ENCODE data around the gene C1orf167.
A peak's percentile ranks its signal among the peaks of the same experiment; 100 is the strongest.
"Not testable (repeated sequence)": the region's sequence is repeated elsewhere in the genome, so short reads cannot be mapped to it uniquely, and the experiment has no call there.

C1orf167 gene

DNA sequence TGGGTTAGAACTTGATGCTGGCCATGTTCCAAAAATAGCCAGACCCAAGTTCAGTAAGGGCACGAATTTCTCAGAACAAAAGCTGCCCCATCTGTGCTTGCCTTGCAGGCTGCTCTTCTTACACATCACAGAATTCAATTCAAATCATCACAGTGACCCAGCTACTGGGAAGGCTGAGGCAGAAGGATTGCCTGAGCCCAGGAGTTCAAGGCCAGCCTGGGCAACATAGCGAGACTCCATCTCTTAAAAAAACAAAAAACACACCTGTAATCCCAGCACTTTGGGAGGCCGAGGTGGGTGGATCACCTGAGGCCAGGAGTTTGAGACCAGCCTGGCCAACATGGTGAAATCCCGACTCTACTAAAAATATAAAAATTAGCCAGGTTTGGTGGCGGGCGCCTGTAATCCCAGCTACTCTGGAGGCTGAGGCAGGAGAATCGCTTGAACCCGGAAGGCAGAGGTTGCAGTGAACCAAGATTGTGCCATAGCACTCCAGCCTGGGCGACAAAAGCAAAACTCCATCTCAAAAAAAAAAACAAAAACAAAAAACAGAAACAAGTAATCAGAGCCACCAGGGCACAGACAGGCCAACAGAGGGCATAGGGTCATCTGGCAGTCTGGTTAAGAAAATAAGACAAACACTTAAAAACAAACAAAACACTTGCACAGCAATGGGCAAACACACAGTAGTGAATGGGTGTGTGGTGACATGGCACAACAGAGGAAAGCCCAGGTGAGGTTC, 42.1 kb downstream of the C1orf167 start:
- not testable (repeated sequence) for DNase-seq

DNA sequence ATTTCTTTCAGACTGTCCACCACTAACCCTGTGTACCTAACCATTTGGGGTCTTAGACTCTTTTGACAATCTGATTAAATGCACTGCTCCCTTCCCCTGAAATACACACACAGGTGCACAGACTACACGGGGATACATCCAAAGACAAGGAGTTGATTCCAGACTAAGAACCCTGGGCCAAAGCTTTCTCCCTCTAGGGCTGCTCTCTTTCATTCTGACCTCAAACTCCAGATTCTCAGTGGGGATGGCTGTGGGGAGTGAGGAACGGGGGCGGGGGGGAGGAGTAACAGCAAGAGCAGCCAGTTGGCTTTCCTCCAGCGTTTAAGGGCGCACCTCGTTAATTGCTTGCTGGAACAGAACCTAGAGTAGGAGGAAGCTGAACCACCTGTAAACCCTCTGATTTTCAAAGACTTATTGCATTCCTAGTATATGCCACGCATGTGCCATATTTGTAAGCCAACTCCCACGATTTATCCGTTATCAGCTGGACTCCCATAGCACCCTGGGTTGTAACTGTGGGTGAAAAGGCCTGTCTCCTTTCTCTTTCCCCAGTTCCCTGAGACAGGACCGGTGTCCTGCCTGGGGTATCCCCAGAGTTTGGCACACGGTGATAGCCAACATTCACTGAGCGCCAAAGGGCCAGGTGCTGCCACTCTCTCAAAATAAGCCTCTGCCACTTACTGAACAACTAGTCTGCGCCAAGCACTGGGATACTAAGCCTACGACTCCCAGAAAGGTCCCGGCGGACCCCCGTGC, 42.9 kb downstream of the C1orf167 start:
- DNase-seq: no peak

DNA sequence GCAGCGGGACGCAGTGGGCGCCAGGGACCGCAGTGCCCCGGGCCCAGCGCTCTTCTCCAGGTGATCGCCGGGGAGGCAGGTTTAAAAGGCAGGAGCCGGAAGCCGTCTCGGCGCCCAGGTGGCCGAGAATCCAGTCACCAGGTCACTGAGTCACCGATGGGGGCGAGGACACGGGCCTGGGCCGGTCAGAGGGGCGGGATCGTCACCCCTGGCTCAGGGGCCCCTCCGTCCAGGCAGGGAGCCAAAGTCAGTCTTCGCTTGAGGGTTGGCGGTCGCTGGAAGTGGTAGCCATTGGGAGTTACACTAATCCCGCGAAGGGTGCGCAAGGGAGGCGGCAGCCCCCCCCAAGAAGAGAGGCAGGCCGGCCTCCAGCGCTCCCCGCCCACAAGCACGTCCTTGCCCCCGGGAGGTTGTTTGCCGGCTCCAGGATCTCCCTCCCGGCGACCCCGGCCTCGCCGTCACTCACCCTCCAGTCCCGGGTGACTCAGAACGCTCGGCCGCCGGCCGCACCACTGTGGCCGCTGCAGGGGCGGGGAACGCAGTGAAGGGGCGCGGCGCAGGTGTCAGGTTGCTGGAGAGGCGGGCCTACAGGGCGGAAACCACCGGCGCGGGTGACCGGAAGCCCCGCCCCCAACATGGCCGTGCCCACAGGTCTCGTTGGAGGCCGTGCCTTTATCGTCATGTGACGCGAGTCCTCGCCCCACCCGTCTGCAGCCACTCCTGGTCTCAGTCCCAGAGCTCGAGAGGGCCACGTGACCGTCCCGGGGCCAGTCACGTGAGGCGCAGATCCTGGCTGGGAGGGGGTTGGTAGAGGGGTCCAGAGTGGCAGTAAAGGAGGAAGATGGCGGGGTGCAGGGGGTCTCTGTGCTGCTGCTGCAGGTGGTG, 43.7 kb downstream of the C1orf167 start, which contains the start of the genes CLCN6 and MTHFR:
CLCN6 (plus strand) TSS at position 770 of the 885 bp plus-strand sequence; CDS start at position 842, 72 bp downstream.
MTHFR (minus strand) TSS at position 543 of the 885 bp plus-strand sequence. CDS start 2,848 bp downstream, outside the sequence.
- DNase-seq: peak; percentile 100

DNA sequence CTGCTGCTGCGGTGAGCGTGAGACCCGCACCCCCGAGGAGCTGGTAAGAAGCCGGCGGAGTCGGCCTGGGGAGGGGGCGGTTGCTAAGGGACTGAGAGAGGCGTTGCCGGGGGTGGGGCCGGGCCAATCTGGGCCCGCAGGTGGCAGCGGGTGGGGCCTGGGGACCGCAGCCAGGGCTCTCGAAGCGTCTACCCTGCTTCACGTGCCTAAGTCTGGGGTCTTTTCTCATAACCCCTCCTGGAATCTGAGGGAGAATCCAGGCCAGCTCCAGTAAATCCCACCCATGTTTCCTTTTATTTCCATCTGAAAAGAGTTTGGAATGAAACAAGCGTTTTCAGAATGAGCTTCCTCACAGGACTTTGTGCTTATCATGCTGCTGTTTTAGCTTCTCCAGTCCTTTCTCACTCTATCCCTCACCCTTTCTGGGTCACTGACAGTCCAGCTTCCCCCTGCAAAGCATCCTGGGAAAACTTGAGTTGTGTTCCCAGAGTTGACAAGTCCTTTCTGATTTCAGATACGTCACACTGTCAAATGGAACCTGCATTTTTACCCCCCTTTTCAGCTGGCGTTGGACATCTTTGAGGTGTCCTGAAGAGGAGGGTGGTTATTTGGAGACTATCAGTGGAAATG, 44.4 kb downstream of the C1orf167 start:
- no peak for DNase-seq

DNA sequence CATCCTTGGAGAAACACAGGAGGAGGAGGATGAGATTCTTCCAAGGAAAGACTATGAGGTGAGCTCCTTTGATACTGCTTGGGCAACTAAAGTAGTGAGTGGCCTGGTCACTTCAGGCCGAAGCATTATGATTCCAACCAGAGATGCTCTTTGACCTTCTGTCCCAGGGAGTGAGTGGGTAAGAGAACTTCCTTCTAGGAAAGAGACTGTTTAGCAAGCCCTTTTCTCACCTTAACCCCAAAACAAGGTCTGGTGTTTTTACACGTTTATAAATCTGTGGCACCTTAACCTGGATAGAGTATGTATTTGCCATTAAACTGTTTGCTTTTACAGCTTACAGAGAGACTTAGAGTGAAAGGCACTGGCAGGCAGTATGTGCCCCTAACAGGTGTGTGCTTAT, 45.1 kb downstream of the C1orf167 start:
- DNase-seq: no peak

DNA sequence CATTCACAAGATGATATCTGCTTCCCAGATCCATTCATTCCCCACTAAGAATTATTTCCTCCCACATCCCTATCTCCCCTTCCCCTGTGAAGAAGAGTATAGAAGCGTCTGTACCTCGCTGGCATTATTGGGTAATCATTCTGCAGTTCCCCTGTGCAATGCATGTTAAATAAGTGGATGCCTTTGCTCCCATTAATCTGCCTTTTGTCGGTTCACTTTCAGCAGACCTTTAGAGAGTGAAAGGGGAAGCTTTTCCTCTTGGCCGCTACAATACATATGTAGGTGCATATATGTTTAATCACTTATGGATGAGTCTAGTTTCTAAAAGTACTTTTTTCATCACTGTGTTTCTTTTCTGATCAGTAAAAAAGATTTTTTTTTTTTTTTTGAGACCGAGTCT, 51.0 kb downstream of the C1orf167 start:
- DNase-seq: no peak

DNA sequence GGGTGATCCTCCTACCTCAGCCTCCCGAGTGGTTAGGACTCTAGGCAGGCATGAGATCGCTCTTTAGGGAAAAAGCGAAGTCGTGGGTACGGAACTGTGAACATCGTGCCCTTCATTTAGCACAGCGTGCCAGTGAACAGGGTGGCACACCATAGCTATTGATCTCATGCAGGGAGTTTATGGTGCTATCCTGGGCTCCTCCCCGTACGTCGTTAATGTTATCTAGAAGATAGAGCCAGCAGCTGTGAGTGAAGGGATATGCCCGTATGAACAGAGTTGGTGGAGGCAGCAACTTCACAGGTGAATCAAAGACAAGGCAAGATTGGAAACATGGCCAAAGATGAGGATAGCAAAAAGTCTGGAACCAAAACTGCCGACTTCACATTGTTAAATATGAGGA, 55.2 kb downstream of the C1orf167 start:
- no peak for DNase-seq

DNA sequence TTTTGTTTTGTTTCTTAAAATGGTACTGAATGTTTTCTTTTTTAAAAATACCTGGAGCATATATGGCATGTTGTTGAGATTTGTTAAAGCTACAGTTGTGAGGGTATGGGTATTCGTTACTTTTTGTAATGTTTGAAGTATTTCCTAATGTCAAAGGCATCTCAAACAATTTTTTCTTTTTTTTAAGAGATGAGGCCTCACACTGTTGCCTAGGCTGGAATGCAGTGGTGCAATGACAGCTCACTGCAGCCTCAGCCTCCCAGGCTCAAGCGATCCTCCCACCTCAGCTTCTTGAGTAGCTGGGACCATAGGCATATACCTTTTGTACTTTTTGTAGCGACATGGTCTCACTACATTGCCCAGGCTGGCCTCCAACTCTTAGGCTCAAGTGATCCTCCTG, 60.1 kb downstream of the C1orf167 start:
- DNase-seq: no peak

DNA sequence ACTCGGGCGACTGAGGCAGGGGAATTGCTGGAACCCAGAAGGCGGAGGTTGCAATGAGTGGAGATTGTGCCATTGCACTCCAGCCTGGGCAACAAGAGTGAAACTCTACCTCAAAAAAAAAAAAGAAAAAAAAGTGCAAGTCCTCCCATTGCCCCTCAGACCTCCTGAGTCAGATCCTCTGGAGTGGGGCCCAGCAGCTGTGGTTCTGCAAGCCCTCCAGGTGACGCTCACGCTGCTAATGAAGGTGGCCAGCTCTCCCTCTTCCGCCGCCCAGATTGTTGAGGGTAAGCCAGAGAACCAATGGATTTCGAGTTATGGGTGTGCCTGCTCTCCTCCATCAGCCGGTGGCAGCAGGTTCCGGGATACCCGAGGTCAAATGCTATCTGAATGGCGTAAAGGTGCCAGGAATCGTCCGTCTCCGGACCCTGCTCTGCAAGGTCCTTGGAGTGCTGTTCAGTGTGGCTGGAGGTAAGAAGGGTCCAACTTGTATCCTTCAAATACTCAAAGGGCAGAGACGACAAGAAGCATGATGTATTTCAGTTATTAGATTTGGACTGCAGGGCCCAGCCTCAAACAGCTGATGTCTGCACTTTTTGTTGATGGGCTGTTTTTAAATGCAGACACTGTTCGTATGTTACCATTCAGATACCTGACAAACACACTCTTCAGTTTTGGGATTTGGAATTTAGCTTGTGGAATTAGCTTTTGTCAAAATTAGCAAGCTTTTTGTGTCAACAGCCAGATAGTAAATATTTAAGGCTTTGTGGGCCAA, 61.6 kb downstream of the C1orf167 start:
- no peak for DNase-seq

DNA sequence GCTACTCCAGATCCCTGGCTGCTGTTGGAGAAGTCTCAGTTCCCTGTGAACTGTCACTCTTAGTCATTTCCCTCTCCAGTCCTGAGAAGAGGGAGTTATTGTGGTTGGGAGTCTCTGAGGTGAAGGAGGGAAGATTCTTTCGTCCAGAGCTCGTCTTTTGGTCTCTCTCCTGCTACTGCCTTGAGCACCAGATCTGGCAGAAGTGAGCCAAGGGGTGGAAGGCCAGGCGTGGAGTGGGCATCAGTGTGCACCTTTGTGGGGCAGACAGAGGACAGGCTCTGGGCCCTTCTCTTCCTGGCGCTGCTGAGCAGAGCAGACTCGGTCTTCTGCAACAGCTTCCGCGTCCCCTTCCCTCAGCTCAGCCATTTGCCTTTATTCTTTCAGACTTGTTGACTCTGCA, 63.1 kb downstream of the C1orf167 start:
- no peak for DNase-seq

DNA sequence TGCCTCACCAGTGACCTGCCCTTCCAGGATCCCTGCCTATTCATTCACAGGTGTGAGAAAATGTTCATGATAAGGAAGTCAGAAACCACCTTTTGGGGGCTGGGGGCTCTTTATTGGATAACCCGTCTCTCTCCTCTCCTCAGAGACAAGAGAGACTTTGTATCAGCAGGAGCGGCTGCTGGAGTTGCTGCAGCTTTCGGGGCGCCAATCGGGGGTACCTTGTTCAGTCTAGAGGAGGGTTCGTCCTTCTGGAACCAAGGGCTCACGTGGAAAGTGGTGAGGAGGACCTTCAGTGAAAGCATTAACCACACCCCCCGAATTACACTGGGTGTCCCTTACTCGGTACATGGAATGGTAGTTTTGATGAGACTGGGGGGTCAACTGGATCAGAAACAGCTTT, 65.0 kb downstream of the C1orf167 start:
- DNase-seq: no peak

DNA sequence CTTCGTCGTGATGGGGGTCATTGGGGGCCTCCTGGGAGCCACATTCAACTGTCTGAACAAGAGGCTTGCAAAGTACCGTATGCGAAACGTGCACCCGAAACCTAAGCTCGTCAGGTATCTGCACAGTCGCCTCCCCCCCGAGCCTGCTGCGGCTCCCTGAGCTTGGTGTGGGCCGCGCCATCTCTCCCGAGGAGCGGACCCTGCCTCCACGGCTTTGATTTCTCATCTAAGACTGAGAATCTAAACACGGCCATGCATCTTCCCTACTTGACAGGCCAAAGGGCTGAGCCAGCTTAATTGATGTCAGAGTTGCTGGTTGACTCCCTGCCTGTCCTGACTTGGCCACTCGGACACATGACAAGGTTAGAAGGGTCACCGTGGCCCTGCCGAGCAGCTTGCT, 66.5 kb downstream of the C1orf167 start:
- no peak for DNase-seq

DNA sequence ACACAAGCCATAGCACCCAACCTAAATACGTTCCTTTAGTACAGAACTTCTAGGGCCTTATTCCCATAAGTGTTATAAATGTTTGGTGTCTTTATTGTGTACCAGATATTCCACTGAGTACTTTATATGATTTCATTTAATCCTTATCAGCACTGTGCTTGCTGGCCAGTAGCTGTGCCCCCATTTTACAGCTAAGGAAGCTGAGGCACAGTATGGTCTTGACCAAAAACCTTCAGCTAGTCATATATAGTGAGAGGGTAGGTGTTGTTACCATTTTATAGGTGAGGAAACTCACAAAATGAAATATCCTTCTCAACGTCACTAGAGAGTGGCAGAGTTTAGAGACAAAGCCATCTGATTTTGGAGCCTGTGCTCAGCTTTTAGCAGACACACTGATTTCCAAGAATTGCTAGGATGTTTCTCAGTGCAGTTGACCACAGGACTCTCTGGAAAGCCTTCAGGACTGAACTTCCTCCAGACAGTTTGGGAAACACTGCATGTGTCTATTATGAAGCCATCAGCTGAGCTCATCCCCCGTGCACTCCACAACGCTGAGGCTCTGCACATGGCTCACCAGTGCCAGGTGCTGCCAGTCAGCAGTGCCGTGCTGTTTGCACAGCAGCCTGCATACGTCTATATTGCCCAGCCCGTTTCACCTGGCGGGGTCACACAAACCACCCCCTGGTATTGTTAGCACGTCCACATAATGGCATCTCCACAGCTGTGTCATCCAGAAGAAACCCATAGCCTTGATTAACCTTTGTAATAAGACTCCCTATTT, 70.1 kb downstream of the C1orf167 start:
- DNase-seq: no peak

DNA sequence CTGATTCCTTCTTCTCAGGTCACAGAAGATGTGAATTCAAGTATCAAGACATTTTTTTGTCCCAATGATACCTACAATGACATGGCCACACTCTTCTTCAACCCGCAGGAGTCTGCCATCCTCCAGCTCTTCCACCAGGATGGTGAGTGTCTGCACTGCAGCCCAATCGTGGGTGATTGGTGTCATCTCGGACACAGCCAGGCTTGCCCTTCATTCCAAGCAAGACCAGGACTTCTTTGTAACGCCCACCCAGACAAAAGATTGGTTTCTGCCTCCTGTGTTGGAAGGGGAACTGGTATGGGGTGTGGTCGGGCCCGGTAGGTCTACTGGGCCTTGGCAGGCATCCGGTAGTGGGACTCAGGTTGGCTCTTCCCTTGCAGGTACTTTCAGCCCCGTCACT, 71.5 kb downstream of the C1orf167 start:
- no peak for DNase-seq

DNA sequence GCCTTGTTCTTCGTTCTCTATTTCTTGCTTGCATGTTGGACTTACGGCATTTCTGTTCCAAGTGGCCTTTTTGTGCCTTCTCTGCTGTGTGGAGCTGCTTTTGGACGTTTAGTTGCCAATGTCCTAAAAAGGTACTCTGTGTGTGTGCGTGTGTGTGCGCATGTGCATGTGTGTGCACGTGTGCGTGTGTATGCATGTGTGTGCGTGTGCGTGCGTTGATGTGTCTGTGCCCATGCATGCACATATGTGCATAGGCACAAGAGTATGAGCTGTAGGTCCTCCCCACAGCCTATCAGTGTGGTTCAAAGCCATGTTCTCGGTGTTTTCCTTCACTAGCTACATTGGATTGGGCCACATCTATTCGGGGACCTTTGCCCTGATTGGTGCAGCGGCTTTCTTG, 71.9 kb downstream of the C1orf167 start:
- no peak for DNase-seq

DNA sequence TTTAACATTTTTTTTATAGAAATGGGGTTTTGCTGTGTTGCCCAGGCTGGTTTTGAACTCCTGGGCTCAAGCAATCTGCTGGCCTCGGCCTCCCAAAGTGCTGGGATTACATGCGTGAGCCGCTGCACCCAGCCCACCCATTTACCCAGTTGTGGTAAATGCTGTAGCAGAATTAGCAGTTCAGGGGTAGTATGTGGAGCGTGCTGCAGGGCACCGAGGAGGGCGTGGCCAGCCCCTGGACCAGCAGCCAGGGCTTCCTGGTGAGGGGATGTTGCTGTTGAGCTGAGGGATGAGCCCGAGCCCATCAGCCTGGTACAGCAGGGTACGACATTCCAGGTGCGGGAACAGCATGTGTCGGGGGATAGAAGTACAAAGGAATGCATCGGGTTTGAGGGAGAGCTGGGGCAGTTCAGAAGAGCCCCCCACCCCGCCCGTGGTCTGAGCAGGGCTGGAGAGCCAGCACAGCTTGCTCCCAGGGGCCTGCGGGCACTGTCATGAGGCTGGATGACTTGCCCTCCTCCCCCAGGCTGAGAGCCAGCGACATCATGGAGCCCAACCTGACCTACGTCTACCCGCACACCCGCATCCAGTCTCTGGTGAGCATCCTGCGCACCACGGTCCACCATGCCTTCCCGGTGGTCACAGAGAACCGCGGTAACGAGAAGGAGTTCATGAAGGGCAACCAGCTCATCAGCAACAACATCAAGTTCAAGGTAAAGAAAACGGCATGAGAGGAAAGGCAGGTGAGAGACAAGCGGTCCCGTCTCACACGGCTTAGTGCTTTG, 73.6 kb downstream of the C1orf167 start:
- no peak for DNase-seq

DNA sequence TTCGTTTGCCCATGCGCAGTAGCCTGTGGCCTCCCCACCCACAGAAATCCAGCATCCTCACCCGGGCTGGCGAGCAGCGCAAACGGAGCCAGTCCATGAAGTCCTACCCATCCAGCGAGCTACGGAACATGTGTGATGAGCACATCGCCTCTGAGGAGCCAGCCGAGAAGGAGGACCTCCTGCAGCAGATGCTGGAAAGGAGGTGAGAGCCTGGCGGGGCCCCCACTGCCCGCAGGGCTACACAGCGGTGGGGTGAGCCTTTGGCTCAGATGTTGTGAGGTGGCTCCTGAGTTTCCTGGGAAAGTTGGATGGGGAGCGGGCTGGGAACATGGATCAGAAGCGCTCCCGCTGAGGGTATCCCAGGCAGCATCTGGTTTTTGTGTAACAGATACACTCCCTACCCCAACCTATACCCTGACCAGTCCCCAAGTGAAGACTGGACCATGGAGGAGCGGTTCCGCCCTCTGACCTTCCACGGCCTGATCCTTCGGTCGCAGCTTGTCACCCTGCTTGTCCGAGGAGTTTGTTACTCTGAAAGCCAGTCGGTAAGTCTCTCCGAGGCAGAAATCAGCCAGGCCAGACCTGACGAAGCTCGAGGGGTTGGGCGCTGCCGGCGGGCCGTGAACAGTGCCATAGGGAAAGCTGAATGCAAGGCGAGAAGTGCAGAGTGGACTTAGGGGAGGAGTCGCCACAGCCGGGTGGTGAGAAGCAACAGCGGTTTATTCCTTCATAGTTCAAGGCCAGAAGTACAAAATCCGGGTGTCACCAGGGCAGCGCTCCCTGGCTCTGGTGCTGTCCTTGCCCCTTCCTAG, 75.2 kb downstream of the C1orf167 start:
- no peak for DNase-seq

DNA sequence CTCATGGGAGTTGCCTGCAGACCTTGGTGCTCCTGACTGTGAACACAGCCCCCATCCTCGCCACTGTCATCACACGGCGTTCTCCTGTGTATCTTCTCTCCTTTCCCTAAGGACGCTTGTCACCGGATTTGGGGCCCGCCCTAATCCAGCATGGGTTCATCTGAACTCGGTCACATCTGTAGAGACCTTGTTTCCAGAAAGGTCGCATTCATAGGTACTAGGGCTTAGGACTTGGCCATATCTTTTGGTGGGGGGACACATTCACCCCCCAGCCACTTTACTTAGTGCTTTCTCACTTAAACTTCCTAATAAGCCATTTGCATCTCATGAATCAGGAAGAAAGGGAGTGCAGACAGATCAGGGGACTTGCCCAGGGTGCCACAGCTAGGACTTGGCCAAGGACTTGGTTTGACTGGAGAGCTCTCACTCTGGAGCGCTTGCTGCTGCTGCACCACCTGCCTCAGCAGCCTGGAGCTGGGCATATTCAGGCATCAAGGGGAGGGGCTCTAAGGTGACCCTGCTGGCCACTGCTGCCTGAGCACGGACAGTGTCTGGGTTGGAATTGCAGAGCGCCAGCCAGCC, 75.9 kb downstream of the C1orf167 start:
- no peak for DNase-seq
